Astrocyte of the cerebellum (primary cell): Measurements from ENCODE around the gene CCDC182.

Experiments
- DNase-seq: peaks from one replicate; pipeline ENCODE4 v3.0.0-alpha.2; 2011; ENCODE audit warnings: low read depth
- H3K4me3 ChIP-seq: 2 replicates; pipeline ENCODE4 v1.5.1; 2011; ENCODE audit warnings: mild to moderate bottlenecking, low read depth, low read length, moderate library complexity
- in situ Hi-C: cut with HindIII; loops from 2 replicates; pipeline ENCODE4 v1.10.0; 2017; ENCODE audit warnings: low sequenced_read_pairs
- TF ChIP-seq, protein P1 (sequence below): IDR thresholded peaks from 2 replicates; pipeline ENCODE4 v1.5.1; 2012; ENCODE audit warnings: low read length, low read depth, moderate library complexity, mild to moderate bottlenecking; ENCODE audit errors: missing control alignments

CCDC182 gene

DNA sequence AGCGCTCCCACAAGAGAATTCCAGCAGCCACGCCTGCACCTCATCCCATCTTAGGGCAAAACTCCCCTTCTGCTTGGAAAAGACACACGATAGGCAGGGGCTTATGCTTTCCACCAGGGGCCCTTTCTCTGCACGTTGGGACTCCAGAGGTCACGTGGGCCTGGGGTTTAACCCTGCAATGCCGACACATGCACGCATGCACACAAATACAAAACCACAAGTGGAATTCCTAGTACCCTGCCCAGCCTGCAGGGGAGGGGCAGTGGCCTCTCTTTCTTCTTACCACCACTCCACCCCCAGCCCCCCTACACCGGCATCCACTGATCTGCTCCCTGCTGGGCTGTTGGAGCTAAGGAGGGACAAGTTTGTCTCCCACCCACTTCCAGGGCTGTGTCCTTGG lies 16.8 kb upstream of the CCDC182 start:
- in situ Hi-C loops: no loop called here
- H3K4me3 ChIP-seq: no peak overlapping the region
- no peak for DNase-seq
- TF ChIP-seq, protein P1, sequence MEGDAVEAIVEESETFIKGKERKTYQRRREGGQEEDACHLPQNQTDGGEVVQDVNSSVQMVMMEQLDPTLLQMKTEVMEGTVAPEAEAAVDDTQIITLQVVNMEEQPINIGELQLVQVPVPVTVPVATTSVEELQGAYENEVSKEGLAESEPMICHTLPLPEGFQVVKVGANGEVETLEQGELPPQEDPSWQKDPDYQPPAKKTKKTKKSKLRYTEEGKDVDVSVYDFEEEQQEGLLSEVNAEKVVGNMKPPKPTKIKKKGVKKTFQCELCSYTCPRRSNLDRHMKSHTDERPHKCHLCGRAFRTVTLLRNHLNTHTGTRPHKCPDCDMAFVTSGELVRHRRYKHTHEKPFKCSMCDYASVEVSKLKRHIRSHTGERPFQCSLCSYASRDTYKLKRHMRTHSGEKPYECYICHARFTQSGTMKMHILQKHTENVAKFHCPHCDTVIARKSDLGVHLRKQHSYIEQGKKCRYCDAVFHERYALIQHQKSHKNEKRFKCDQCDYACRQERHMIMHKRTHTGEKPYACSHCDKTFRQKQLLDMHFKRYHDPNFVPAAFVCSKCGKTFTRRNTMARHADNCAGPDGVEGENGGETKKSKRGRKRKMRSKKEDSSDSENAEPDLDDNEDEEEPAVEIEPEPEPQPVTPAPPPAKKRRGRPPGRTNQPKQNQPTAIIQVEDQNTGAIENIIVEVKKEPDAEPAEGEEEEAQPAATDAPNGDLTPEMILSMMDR: no peak

DNA sequence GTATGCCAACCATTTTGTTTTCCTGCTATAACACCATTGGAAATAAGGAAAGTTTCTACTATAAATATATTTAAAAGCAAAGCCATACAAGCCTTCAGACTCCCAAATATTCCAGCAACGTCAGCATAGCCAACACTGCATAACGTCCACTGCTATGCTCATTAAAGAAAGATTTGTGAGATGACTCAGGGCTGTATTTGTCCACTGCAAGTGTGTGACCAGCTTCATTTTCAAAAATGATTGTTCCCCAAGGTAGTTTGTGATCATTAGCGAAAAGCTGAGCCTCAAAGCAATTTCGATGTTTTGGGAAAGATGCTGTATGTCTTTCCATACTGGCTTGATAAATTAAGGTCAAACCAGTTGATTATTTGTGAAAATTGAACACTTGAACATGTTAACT lies 14.9 kb upstream of the CCDC182 start:
- in situ Hi-C loops: no loop called here
- no peak overlapping the region for H3K4me3 ChIP-seq
- no peak for DNase-seq
- TF ChIP-seq, protein P1: no peak

DNA sequence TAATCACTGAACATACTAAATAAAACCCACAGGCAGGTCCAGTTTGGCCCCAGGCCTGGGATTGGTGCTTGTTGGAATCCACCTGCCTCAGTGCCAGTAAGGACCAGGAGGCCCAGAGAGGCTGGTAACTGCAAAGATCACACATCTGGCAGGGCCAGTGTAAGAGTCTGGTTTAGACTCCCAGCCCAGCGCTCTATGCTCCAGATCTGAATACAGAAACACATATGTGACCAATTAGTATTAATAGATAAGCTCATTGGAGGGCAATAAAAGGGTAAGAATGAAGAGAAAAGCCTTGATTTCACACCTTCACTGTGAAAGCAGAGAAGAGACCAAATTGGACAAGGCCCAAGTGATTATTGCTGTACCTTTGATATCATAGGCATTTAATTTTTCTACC lies 13.6 kb upstream of the CCDC182 start:
- DNase-seq: no peak
- in situ Hi-C loops: no loop called here
- TF ChIP-seq, protein P1: no peak
- no peak overlapping the region for H3K4me3 ChIP-seq

DNA sequence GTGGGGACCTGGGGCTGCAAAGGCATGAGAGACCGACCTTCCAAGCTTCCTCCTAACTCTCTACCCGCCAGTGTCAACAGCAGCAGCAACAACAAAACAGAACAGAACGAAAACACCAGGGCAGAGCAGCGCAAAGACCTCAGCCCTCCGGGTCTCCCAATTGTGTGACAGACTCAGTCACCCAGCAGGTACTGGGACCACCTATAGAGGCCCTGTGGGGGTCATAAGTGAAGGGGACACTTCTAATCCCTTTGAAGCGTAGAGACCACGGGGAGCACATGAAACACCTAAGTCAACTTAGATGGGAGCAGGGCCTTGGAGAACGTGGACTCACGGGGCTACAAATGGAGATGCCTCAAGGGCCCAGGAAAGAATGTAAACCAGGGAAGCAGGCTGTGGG lies 12.6 kb upstream of the CCDC182 start:
- no peak for DNase-seq
- TF ChIP-seq, protein P1: no peak
- in situ Hi-C loops: no loop called here
- no peak overlapping the region for H3K4me3 ChIP-seq

DNA sequence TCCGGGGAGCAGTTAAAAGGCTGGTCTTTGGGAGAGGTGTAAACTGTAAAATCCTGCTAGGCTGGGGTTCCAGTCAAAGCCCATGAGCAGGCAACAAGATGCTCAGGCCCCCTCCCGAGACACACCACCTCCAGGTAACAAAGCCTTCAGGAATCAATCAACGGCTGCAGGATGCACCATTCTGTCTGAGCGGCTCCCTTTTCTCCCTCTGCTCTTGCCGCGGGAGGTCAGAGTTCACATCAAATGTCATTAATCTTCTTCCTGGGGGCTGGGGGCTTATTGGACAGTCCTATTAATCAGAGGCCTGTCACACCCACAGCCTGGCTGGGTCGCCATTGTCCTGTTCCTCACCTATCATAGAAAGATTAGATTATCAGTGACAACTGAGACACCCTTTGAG lies 11.9 kb upstream of the CCDC182 start:
- TF ChIP-seq, protein P1: no peak
- in situ Hi-C loops: no loop called here

DNA sequence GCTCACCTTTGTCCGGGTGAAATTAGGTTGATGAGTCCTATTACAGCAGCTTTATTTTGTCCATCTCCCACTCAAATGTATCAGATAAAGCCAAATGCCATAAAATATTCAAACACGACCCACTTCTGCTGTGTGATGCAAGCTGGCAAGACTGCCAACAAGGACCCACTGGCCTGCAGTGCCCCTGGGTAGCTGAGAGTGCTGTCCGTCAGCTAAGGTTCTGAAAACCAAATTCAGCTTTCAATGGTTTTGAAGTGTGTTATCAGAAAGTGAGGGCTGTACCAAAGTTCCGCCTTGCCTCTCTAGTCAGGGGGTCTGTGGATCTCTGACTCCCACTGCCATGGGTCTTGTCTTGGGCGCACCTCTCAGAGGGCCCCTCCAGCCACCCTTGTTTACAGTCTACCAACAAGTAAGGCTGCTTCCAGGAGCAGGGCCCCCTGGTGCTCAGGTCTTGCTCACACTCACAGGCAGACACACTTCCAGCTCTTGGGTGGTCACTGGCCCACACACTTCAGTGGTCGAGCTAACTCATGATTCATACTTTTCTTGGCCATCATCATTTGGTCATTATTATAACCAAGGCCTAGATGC lies 10.5 kb upstream of the CCDC182 start:
- H3K4me3 ChIP-seq: no peak overlapping the region
- TF ChIP-seq, protein P1: no peak
- no peak for DNase-seq
- in situ Hi-C loops: no loop called here

More for the DNA sequence above, 11.9 kb upstream of the CCDC182 start:
- no peak overlapping the region for H3K4me3 ChIP-seq
- no peak for DNase-seq
